ENCODE measurements around the gene ERH.
"Not testable (repeated sequence)": the region's sequence is repeated elsewhere in the genome, so short reads cannot be mapped to it uniquely, and the experiment has no call there.

- not testable (repeated sequence) for TF ChIP-seq CTCF (IDR thresholded peaks at IDR 0.05; ENCODE audit: low read length); EZH2 (optimal IDR thresholded peaks at IDR 0.05; ENCODE audit: low read depth, low read length)
Observed at GRCh38 chr14:69391400-69391799, 6.7 kb downstream of the ERH start.

Data from MM.1S (cell line).